Tibial nerve (tissue), 3 donors: ENCODE results near the gene PHACTR1.

Source experiments
- EP300 ChIP-seq, 2 donors: sonication (generic); formaldehyde crosslinking; IDR thresholded peaks; one replicate each; pipeline ENCODE4 v1.6.1; 2017; ENCODE audit warnings: antibody characterized with exemption in 2 of 2, mild to moderate bottlenecking in 1 of 2
- POLR2A ChIP-seq, 2 donors: fragments of 450-650 bp; IDR thresholded peaks; one replicate each; pipeline ENCODE4 v1.6.1; 2017; ENCODE audit warnings: antibody characterized with exemption in 2 of 2, mild to moderate bottlenecking in 2 of 2, moderate library complexity in 2 of 2

GRCh38 chr6:12753036-12753435 lies 36.5 kb downstream of the PHACTR1 start:
- no peak for TF ChIP-seq EP300 (IDR thresholded peaks at IDR 0.05)
- TF ChIP-seq POLR2A (IDR thresholded peaks at IDR 0.05), result no peak
